GM12872 (cell line): ENCODE data around the gene PLXNB2.

ENCODE experiments used
- TF ChIP-seq, protein P1 (sequence below): IDR thresholded peaks from 3 replicates; pipeline ENCODE4 v1.5.1; 2011; ENCODE audit warnings: low read depth, mild to moderate bottlenecking, low read length, moderate library complexity; ENCODE audit not compliant: insufficient read depth

PLXNB2 gene

DNA sequence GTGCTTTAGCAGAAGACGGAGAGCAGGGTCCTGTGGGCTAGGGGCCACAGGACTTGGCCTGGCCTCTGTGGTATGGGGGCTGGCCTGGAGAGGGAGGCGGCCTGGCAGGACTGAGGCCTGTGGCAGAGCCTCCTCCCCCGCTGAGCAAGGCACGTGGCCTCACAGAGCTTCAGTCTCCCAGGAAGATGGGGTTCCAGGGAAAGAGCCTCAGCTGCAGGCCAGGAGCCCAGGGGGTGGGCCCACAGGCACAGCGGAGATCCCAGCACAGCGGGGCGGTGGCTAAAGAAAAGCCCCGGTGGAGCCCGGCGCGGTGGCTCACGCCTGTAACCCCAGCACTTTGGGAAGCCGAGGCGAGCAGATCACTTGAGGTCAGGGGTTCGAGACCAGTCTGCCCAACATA, 48.1 kb downstream of the PLXNB2 start:
- TF ChIP-seq, protein P1, sequence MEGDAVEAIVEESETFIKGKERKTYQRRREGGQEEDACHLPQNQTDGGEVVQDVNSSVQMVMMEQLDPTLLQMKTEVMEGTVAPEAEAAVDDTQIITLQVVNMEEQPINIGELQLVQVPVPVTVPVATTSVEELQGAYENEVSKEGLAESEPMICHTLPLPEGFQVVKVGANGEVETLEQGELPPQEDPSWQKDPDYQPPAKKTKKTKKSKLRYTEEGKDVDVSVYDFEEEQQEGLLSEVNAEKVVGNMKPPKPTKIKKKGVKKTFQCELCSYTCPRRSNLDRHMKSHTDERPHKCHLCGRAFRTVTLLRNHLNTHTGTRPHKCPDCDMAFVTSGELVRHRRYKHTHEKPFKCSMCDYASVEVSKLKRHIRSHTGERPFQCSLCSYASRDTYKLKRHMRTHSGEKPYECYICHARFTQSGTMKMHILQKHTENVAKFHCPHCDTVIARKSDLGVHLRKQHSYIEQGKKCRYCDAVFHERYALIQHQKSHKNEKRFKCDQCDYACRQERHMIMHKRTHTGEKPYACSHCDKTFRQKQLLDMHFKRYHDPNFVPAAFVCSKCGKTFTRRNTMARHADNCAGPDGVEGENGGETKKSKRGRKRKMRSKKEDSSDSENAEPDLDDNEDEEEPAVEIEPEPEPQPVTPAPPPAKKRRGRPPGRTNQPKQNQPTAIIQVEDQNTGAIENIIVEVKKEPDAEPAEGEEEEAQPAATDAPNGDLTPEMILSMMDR, result no peak

DNA sequence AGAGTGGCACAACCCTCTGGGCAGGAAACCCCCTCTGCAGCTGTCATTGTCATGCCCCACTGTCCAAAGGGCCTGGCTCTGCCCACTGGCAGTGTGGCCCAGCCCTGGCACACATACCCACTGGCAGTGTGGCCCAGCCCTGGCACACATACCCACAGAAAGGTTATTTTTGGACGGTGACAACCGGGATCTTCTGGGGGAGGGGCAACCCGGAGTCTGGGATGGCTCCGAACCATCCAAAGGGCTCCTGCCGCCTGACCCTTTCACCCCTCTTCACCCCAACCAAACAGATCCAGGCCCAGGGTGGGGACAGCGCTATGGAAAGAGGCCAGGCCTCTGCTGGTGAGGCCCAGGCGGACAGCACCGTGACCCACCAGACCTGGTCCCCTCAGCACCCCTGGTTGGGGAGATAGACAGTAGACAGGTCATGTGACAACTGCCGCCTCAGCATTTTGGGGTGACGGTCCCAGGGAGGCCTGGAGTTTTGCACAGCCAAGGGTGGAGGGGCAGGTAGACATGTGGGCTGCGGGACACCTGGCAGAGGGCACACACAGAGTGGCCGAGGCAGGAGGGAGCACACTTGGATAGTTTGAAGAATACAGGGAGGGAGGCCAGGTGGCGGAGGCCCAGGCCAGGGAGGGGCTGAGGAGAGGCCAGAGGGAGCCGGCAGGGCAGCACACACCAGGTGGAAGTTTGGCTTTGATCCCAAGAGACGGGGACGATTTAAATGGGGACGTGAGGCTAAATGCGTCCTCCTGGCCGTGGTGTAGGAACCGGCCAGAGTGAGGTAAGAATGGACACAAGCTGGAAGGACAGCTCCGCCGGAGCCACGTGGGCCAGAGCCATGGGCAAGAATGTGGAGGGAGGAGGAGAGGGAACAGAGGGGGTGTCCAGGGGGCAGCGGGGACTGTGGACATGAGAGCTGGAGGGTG, 48.8 kb downstream of the PLXNB2 start:
- TF ChIP-seq, protein P1, result no peak

DNA sequence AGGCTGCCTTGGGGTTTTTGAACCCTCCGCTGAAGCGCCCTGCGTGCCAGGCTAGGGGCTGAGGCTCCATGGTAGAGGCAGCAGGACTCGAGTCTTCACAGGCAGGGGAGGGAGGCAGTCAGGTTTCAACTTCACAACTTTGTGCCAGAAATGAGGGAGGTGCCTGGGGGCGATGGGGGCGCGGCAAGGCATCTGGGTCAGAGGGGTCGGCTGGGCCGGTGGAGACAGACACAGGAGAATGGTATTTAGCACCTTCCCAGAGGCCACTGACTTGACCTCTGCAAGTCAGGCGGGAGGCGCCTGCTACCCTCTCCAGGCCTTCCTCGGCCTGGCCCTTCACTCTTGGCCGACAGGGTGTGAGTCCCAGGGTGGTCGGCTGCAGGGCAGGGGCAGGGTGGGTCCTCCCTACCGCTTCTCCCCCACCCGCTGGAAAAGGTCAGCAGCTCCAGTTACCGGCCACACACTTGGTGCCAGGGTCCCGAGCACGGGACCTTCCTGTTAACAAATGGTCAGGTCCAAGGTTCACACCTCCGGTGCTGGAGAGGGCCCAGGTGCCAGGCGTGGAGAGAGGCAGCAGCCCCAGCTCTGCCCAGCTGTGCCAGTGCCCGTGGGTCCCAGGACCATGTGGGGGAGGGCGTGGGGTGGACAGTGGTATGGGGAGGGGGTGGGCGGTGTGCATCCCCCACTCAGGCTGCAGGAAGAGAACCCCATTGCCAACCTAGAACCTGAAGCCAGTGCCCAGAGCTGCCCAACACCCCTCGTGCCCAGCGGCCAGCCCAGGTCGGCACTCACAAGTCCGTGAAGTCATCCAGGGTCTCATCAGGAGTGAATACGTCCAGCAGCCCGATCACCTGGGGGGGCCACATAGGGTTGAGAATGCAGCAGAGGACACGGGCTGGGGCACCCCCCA, 49.7 kb downstream of the PLXNB2 start:
- TF ChIP-seq, protein P1, result no peak

DNA sequence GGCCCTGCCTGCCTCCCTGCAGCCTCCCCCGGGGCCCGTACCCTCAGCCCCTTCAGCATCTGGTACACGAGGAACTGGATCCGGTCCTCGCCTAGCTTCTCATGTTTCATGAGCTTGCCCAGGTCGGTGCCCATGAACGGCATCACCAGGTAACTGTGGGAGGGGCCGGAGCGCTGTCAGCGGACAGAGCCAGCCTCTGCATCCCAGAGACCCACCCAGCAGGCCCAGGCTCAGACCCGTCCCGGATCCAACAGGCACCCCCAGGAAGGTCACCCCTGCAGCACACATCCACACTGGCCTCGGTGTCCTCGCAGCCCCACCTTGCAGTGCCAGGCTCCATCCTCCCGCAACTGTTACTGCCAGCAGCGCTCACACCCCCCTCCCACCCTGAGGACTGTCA, 50.4 kb downstream of the PLXNB2 start:
- TF ChIP-seq, protein P1, result no peak

DNA sequence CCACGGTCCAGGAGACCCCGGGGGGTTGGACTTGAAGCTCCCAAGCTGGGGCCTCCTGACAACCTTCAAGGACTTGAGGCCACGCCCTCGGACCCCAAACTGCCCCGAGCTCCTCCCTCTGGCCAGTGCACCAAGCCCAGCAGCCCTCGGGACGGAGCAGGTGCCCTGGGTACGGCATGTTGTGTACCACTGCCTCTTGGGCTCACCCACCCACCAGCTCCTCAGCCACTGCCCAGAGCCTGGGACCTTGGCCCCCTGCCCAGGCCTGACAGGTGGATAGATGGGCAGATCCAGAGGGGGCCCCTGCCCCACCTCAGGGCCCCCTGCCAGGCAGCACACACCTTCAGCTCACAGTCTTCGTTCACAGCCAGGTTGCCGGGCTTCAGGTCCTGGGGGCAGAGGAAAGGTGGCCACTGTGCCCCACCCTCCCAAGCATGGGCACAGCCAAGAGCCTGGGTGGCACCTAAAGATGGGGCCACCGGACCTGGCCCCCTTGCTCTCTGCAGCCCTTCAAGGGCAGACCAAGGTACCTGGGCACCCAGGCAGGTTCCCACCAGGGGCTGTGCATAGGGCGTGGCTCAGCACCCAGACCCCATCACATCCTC, 51.1 kb downstream of the PLXNB2 start:
- TF ChIP-seq, protein P1, result no peak

DNA sequence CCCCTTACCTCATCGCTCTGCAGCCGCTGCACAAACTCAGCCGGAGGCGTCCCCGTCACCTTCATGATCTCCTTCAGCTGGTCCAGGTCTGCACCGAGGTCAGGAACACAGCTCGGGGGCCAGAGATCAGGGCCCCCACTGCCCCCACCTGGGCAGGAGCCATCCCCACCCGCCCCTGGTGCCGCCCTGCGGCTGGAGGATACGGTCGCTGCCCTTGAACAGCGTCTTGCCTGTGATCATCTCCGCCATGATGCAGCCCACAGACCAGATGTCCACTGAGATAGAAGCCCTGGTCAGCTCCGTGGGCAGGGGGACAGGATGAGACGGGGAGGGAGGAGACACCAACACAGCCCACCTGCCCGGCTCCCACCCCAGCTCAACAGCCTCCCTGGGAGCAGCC, 51.8 kb downstream of the PLXNB2 start:
- TF ChIP-seq, protein P1, result no peak

DNA sequence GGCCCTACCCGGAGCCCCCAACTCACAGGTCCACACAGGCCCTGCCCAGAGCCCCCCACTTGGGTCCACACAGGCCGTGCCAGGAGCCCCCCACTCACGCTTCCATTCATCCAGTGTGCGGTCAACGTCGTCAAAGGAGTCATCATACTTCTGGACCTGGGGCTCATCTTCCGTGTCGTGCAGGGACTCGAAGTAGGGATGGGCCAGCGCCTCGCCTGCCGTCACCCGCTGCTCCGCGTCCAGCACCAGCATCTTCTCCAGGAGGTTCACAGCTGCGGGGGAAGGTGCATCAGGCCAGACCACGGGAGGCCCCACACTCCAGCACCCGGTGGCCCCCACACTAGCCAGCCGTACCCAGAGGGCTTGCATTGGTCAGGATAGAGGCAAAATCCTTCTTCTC, 52.3 kb downstream of the PLXNB2 start:
- TF ChIP-seq, protein P1, result no peak
